B cell (primary cell): Measurements from ENCODE around the gene HDGFL2. TPM values are rescaled to one million over a fixed set of nuclear protein-coding genes. Genes with fewer than 3 reads are reported as not detected.
A peak's percentile ranks its signal among the peaks of the same experiment; 100 is the strongest.

ENCODE experiments used
- ATAC-seq: fragments of 200-7000 bp; cut with Tn5 transposase; one replicate; pipeline ENCODE4 v1.10.0; 2021; ENCODE audit warnings: low read depth, mild to moderate bottlenecking, moderate number of reproducible peaks, moderate library complexity
- CTCF ChIA-PET: fragments of 350-600 bp; sonication (Branson Sonifier 250); formaldehyde crosslinking; loops from one replicate; lab custom pipeline; 2021; ENCODE audit warnings: antibody characterized with exemption, inconsistent platforms; lab: Charles Lee
- POLR2A ChIA-PET: fragments of 350-600 bp; sonication (Branson Sonifier 250); formaldehyde crosslinking; loops from one replicate; lab custom pipeline; 2021; ENCODE audit warnings: antibody characterized with exemption; lab: Charles Lee
- DNase-seq: peaks from one replicate; pipeline ENCODE4 v3.0.0; 2013
- H2AFZ ChIP-seq: 2 replicates; pipeline ENCODE4 v1.6.1; 2012; ENCODE audit warnings: mild to moderate bottlenecking, low read depth, low read length; ENCODE audit not compliant: insufficient read depth, poor library complexity, severe bottlenecking
- H3K27ac ChIP-seq, 2 donors: 1 replicate in 1 of 2; 2 replicates in 1 of 2; pipeline ENCODE4 v1.5.1; 2012 to 2013; ENCODE audit warnings: low read length in 2 of 2, mild to moderate bottlenecking in 2 of 2, moderate library complexity in 1 of 2
- H3K27me3 ChIP-seq, 4 experiments: fragments of 200-600 bp in 1 of 4; sonication (generic) in 1 of 4; replicated peaks in 1 of 4; 1 replicate in 2 of 4; 2 replicates in 2 of 4; pipeline versions ENCODE4 v1.6.1 to v1.7.0; 2013 to 2016; ENCODE audit warnings: low read length in 3 of 4, mild to moderate bottlenecking in 2 of 4, mixed read lengths in 1 of 4, moderate library complexity in 1 of 4; ENCODE audit not compliant: insufficient read depth in 4 of 4, control insufficient read depth in 3 of 4; ENCODE audit errors: control extremely low read depth in 1 of 4
- H3K36me3 ChIP-seq, 2 experiments: replicated peaks in 1 of 2; 1 replicate in 1 of 2; 2 replicates in 1 of 2; pipeline versions ENCODE4 v1.6.1 to v1.7.1; 2013; ENCODE audit warnings: low read length in 1 of 2; ENCODE audit not compliant: insufficient read depth in 2 of 2, control insufficient read depth in 1 of 2; ENCODE audit errors: control extremely low read depth in 1 of 2, extremely low read depth in 1 of 2
- H3K4me1 ChIP-seq, 2 donors: fragments of 200-600 bp in 1 of 2; sonication (generic) in 1 of 2; 1 replicate in 1 of 2; 2 replicates in 1 of 2; pipeline versions ENCODE4 v1.5.1 to v1.6.1; 2013 to 2017; ENCODE audit warnings: low read length in 2 of 2; ENCODE audit not compliant: control insufficient read depth in 2 of 2, insufficient read depth in 2 of 2
- H3K4me2 ChIP-seq: replicated peaks from 2 replicates; pipeline ENCODE3; 2012; ENCODE audit warnings: mild to moderate bottlenecking, low read depth, low read length; ENCODE audit not compliant: poor library complexity, severe bottlenecking
- H3K4me3 ChIP-seq, 5 experiments: fragments of 200-600 bp in 1 of 5; sonication (generic) in 1 of 5; 1 replicate in 3 of 5; 2 replicates in 2 of 5; pipeline versions ENCODE4 v1.5.1 to v1.7.0; 2011 to 2016; ENCODE audit warnings: low read length in 4 of 5, mild to moderate bottlenecking in 4 of 5, low read depth in 2 of 5, control low read depth in 1 of 5, moderate library complexity in 1 of 5; ENCODE audit not compliant: insufficient read depth in 1 of 5; ENCODE audit errors: control extremely low read depth in 1 of 5, extremely low read depth in 1 of 5
- H3K79me2 ChIP-seq: fragments of 200-600 bp; sonication (generic); one replicate; pipeline ENCODE4 v1.6.0; 2016; ENCODE audit warnings: low read length; ENCODE audit not compliant: control insufficient read depth, insufficient read depth
- H3K9ac ChIP-seq: fragments of 200-600 bp; sonication (generic); 2 replicates; pipeline ENCODE4 v1.6.1; 2017; ENCODE audit warnings: mild to moderate bottlenecking, low read length, moderate library complexity
- H3K9me3 ChIP-seq, 3 donors: one replicate each; pipeline versions ENCODE4 v1.6.1 to v1.7.1; 2013; ENCODE audit warnings: low read length in 2 of 3; ENCODE audit not compliant: control insufficient read depth in 2 of 3, insufficient read depth in 1 of 3; ENCODE audit errors: control extremely low read depth in 1 of 3
- H4K20me1 ChIP-seq: 2 replicates; pipeline ENCODE4 v1.6.0; 2012; ENCODE audit warnings: mild to moderate bottlenecking, low read length; ENCODE audit not compliant: insufficient read depth, control insufficient read depth, poor library complexity, severe bottlenecking
- H3K27ac Mint-ChIP-seq: one replicate; pipeline ENCODE4 v1.8.0; 2021; ENCODE audit warnings: mixed read lengths
- H3K27me3 Mint-ChIP-seq: one replicate; pipeline ENCODE4 v1.8.0; 2021; ENCODE audit warnings: mixed read lengths
- H3K4me1 Mint-ChIP-seq: one replicate; pipeline ENCODE4 v1.8.0; 2021; ENCODE audit warnings: mixed read lengths
- H3K4me3 Mint-ChIP-seq: one replicate; pipeline ENCODE4 v1.8.0; 2021; ENCODE audit warnings: mixed read lengths
- H3K9me3 Mint-ChIP-seq: one replicate; pipeline ENCODE4 v1.8.0; 2022; ENCODE audit warnings: mixed read lengths; ENCODE audit not compliant: insufficient read depth
- EZH2 ChIP-seq: IDR thresholded peaks from 2 replicates; pipeline ENCODE4 v1.6.1; 2012; ENCODE audit warnings: borderline replicate concordance, low read depth, mild to moderate bottlenecking, moderate library complexity, low read length; ENCODE audit not compliant: insufficient read depth, poor library complexity, severe bottlenecking
- WGBS: methylation state at CpG from one replicate; pipeline ENCODE4 v1.1.5; 2013; ENCODE audit warnings: missing lambda C conversion rate; ENCODE audit not compliant: insufficient coverage; 5-methylcytosine and 5-hydroxymethylcytosine counted together
- intact Hi-C: fragments of 100-400 bp; cut with micrococcal nuclease; formaldehyde crosslinking; loops from one replicate; pipeline ENCODE4 v1.10.0; 2022
- polyA plus RNA-seq: library from polyadenylated mRNA; depleted of rRNA; stranded (reverse); fragments of >200 nt; gene quantifications from 2 replicates; pipeline ENCODE4 v1.2.3, GENCODE V29; 2012
- total RNA-seq, 2 donors: library from RNA; stranded (reverse); fragments of 120-200 nt in 1 of 2; gene quantifications; 1 replicate in 1 of 2; 2 replicates in 1 of 2; pipeline versions ENCODE4 v1.2.3 to v1.2.4, GENCODE V29; 2013 to 2022
- TF ChIP-seq, protein P1 (sequence below): fragments of 200-600 bp; IDR thresholded peaks from one replicate; pipeline ENCODE4 v1.8.0; 2022; ENCODE audit warnings: antibody characterized with exemption, mild to moderate bottlenecking

The HDGFL2 gene
- total and polyA plus RNA-seq, 2 donors (not counting 1 experiment from before 2014, with no cell fraction given), result 18.4 to 49.9 TPM

GRCh38 chr19:4454747-4455718 is 17.1 kb upstream of the HDGFL2 start:
- peak overlapping the region; percentile 13 for H3K4me3 Mint-ChIP-seq
- no peak overlapping the region for H3K27ac ChIP-seq

More at GRCh38 chr19:4454747-4455718, 17.1 kb upstream of the HDGFL2 start:
- Mint-ChIP-seq H3K27ac (peak overlapping the region; percentile 56), H3K4me1 (peaks cover 24% of the 10 kb centered on the region), H3K27me3 (no peaks in the 10 kb centered on the region), H3K9me3 (no peaks in the 10 kb centered on the region)
- TF ChIP-seq, protein P1, sequence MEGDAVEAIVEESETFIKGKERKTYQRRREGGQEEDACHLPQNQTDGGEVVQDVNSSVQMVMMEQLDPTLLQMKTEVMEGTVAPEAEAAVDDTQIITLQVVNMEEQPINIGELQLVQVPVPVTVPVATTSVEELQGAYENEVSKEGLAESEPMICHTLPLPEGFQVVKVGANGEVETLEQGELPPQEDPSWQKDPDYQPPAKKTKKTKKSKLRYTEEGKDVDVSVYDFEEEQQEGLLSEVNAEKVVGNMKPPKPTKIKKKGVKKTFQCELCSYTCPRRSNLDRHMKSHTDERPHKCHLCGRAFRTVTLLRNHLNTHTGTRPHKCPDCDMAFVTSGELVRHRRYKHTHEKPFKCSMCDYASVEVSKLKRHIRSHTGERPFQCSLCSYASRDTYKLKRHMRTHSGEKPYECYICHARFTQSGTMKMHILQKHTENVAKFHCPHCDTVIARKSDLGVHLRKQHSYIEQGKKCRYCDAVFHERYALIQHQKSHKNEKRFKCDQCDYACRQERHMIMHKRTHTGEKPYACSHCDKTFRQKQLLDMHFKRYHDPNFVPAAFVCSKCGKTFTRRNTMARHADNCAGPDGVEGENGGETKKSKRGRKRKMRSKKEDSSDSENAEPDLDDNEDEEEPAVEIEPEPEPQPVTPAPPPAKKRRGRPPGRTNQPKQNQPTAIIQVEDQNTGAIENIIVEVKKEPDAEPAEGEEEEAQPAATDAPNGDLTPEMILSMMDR, result no peak
- TF ChIP-seq EZH2, result no peak
- H3K79me2 ChIP-seq, result peaks cover 18% of the 10 kb centered on the region
- ChIA-PET POLR2A (no interaction called here), CTCF (interaction anchor here (0.5 to 0.7 kb wide), 2 partner anchors 53 to 602 kb away, joined by 3 read pairs; partner anchors contain the start of gene CHAF1A)
- H3K4me3 ChIP-seq, result no peak overlapping the region
- ATAC-seq, result no peak
- H2AFZ ChIP-seq, result no peak overlapping the region
- H3K4me1 ChIP-seq, result peaks cover 9 to 19% of the 10 kb centered on the region in 2 donors
- WGBS, result 96% methylated on average over 26 of the region's 29 CpGs
- peaks cover 39% of the 10 kb centered on the region for H4K20me1 ChIP-seq
- intact Hi-C loops, result loop anchor here (5.0 kb wide), 2 partner anchors 78 to 1018 kb away; no protein-coding TSS in a partner anchor
- no peaks in the 10 kb centered on the region for H3K27me3 ChIP-seq
- H3K36me3 ChIP-seq, result peaks cover 1 to 21% of the 10 kb centered on the region in 2 experiments
- DNase-seq, result no peak
- H3K9me3 ChIP-seq, result no peaks in the 10 kb centered on the region
- no peak overlapping the region for H3K4me2 ChIP-seq
- H3K9ac ChIP-seq, result no peak overlapping the region
